GM12878 (cell line): ENCODE results near the gene SMG9. TPM values are rescaled to one million over a fixed set of nuclear protein-coding genes. Genes with fewer than 3 reads are reported as not detected.
A peak's percentile ranks its signal among the peaks of the same experiment; 100 is the strongest.

Experiments
- ATAC-seq: fragments of 200-7000 bp; cut with Tn5 transposase; 3 replicates; pipeline ENCODE4 v1.9.1; 2020; ENCODE audit warnings: mild to moderate bottlenecking, moderate library complexity
- BruUV-seq: library from RNA; stranded (reverse); fragments of 400-500 nt; replicated peaks from 2 replicates; lab custom pipeline; 2021; lab: Mats Ljungman, UMichigan
- CTCF ChIA-PET: fragments of 300-600 bp; sonication (Branson Sonifier 250); formaldehyde crosslinking; extraction: SDS; loops from one replicate; lab custom pipeline; 2021; ENCODE audit warnings: inconsistent platforms; lab: Yijun Ruan, JAX
- POLR2A ChIA-PET: fragments of 350-600 bp; formaldehyde crosslinking; extraction: SDS; loops from one replicate; lab custom pipeline; 2021; ENCODE audit warnings: inconsistent platforms; lab: Charles Lee
- RAD21 ChIA-PET: fragments of 300-600 bp; sonication (Branson Sonifier 250); formaldehyde crosslinking; loops from one replicate; lab custom pipeline; 2023; ENCODE audit warnings: antibody characterized with exemption; ENCODE audit not compliant: unreplicated experiment; lab: Charles Lee
- SMC1A ChIA-PET: fragments of 300-600 bp; sonication (Branson Sonifier 250); formaldehyde crosslinking; loops from one replicate; lab custom pipeline; 2023; ENCODE audit not compliant: unreplicated experiment, uncharacterized antibody; lab: Charles Lee
- DNase-seq: peaks from one replicate; pipeline ENCODE4 v3.0.0-alpha.2; 2011; ENCODE audit warnings: low read depth, low spot score
- FAIRE-seq: peaks from 3 replicates; lab custom pipeline; 2011; peaks lifted over from hg19 to GRCh38; lab: Jason Lieb, UNC
- H2AFZ ChIP-seq: 2 replicates; pipeline ENCODE4 v1.6.0; 2011; ENCODE audit warnings: low read depth, low read length, control low read depth; ENCODE audit not compliant: control insufficient read depth
- H3K27ac ChIP-seq: 2 replicates; pipeline ENCODE4 v1.5.1; 2011; ENCODE audit warnings: control low read depth; ENCODE audit not compliant: control insufficient read depth, insufficient read depth
- H3K27me3 ChIP-seq, 2 experiments: replicated peaks in 1 of 2; 2 replicates each; pipeline versions ENCODE4 v1.6.0 to v1.6.1; 2011; ENCODE audit warnings: low read length in 1 of 2; ENCODE audit not compliant: control insufficient read depth in 2 of 2, insufficient read depth in 2 of 2
- H3K36me3 ChIP-seq, 2 experiments: 2 replicates each; pipeline ENCODE4 v1.5.1; 2011; ENCODE audit warnings: low read length in 1 of 2; ENCODE audit not compliant: control insufficient read depth in 2 of 2, insufficient read depth in 2 of 2
- H3K4me1 ChIP-seq: 2 replicates; pipeline ENCODE4 v1.6.1; 2011; ENCODE audit warnings: mild to moderate bottlenecking, low read length, moderate library complexity, mixed read lengths; ENCODE audit not compliant: control insufficient read depth, insufficient read depth
- H3K4me2 ChIP-seq: 2 replicates; pipeline ENCODE4 v1.6.0; 2011; ENCODE audit warnings: control low read depth; ENCODE audit not compliant: control insufficient read depth, insufficient read depth
- H3K4me3 ChIP-seq: fragments of 200-600 bp; sonication (generic); 2 replicates; pipeline ENCODE4 v1.5.1; 2016
- H3K79me2 ChIP-seq: 2 replicates; pipeline ENCODE4 v1.6.0; 2011; ENCODE audit warnings: low read length; ENCODE audit not compliant: control insufficient read depth, insufficient read depth
- H3K9ac ChIP-seq: 2 replicates; pipeline ENCODE4 v1.8.0; 2011; ENCODE audit warnings: low read length, control low read depth, mixed read lengths; ENCODE audit not compliant: control insufficient read depth, insufficient read depth
- H3K9me3 ChIP-seq: replicated peaks from 3 replicates; pipeline ENCODE4 v1.5.1; 2011; ENCODE audit warnings: mild to moderate bottlenecking, low read length; ENCODE audit not compliant: control insufficient read depth, insufficient read depth
- H4K20me1 ChIP-seq: 2 replicates; pipeline ENCODE4 v1.6.0; 2011; ENCODE audit not compliant: control insufficient read depth, insufficient read depth
- BMI1 ChIP-seq: fragments of 450-650 bp; IDR thresholded peaks from 2 replicates; pipeline ENCODE4 v1.6.1; 2016; ENCODE audit warnings: mild to moderate bottlenecking, moderate library complexity, borderline replicate concordance
- EED ChIP-seq: sonication (generic); IDR thresholded peaks from 2 replicates; pipeline ENCODE4 v1.6.1; 2016; ENCODE audit warnings: antibody characterized with exemption, low read depth
- IKZF1 ChIP-seq: fragments of 450-650 bp; conservative IDR thresholded peaks from 2 replicates; pipeline ENCODE4 v1.6.1; 2017; ENCODE audit warnings: antibody characterized with exemption, mild to moderate bottlenecking
- WRNIP1 ChIP-seq: IDR thresholded peaks from 2 replicates; pipeline ENCODE4 v1.6.1; 2011; ENCODE audit warnings: low read depth, low read length, improper control_type of control experiment, borderline replicate concordance
- ZNF274 ChIP-seq: IDR thresholded peaks from one replicate; pipeline ENCODE4 v1.8.0; 2011; ENCODE audit not compliant: insufficient read length, insufficient read depth
- ZNF687 ChIP-seq: fragments of 450-650 bp; IDR thresholded peaks from 2 replicates; pipeline ENCODE4 v1.6.1; 2017; ENCODE audit warnings: mild to moderate bottlenecking, moderate library complexity
- WGBS: methylation state at CpG from one replicate; pipeline ENCODE4 v1.1.6; 2016; ENCODE audit warnings: low lambda C conversion rate; ENCODE audit not compliant: insufficient replicate concordance, insufficient coverage; ENCODE audit errors: missing lambda C conversion rate; 5-methylcytosine and 5-hydroxymethylcytosine counted together
- in situ Hi-C: fragments of 300-500 bp; cut with MboI; formaldehyde crosslinking; loops from 9 replicates; pipeline ENCODE4 v1.14.3; 2018; ENCODE audit warnings: mixed read lengths
- intact Hi-C: fragments of 100-400 bp; cut with micrococcal nuclease; formaldehyde crosslinking; loops from one replicate; pipeline ENCODE4 v1.14.2; 2022; ENCODE audit not compliant: unreplicated experiment
- polyA plus RNA-seq, 11 experiments: library from polyadenylated mRNA; depleted of rRNA in 4 of 11; unstranded in 6 of 11; stranded (reverse) in 5 of 11; fragments of >200 nt; fragmentation: Nextera tagmentation in 4 of 11; fragmentation: Illumina TruSeq in 1 of 11; extraction: Ambion mirVana in 4 of 11; extraction: Trizol in 1 of 11; gene quantifications; 1 replicate in 1 of 11; 2 replicates in 10 of 11; pipeline versions ENCODE4 v1.2.1 to v1.2.3, GENCODE V29; 2011 to 2016; ENCODE audit warnings: inconsistent platforms in 2 of 11, missing spikeins in 2 of 11, low read depth in 1 of 11
- total RNA-seq, 4 experiments: library from RNA; depleted of rRNA in 3 of 4; stranded (reverse); fragments of >200 nt in 3 of 4; fragmentation: Illumina TruSeq in 1 of 4; extraction: Trizol in 1 of 4; gene quantifications; 2 replicates each; pipeline versions ENCODE4 v1.2.1 to v1.2.3, GENCODE V29; 2013 to 2021
- TF ChIP-seq, protein P1 (sequence below): fragments of 450-650 bp; IDR thresholded peaks from 2 replicates; pipeline ENCODE4 v1.6.1; 2017; ENCODE audit warnings: mild to moderate bottlenecking, moderate library complexity
- TF ChIP-seq, protein P2 (sequence below): fragments of 450-650 bp; IDR thresholded peaks from 2 replicates; pipeline ENCODE4 v1.6.1; 2017; ENCODE audit warnings: antibody characterized with exemption, mild to moderate bottlenecking, moderate library complexity

Gene SMG9
- total and polyA plus RNA-seq, 10 of the 15 experiments (the other 5 are each of a cell fraction or from before 2014, with no cell fraction given): 0.69 to 52.2 (median 28.1) TPM

DNA sequence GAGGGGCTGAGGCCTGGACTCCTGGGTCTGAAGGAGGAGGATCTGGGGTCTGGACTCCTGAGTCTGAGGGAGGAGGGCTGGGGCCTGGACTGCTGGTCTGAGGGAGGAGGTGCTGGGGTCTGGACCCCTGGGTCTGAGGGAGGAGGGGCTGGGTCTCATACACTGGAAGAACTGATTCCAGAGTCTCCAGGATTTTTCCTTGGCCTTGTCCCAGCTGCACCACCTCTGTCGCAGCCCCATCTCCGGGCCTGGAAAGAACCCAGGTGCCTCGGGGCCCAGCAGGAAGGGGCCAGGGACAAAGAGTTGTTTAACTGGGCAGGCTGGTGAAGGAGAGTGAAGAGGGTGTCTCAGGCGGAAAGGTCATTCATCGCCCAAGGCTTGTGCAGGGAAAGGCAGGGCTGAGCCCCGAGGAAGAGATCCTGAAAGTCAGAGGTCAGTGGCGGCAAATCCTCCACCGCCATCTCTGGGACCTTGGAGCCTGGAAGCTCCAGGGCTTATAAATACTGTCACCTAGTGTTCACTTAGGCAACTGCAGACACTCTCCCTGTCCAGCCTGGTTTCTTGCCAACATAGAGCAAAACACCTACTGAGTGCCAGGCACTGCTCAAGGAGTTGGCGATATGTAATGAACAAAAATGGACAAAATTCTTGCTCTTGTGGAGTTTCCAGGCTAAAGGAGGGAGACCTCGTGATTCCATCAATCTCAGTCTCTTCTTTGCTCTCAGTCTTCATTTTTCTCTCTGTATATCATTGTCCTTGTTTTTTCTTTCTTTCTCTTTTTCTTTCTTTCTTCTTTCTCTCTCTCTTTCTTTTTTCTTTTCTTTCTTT is 30.4 kb upstream of the SMG9 start:
- SMC1A ChIA-PET: interaction anchor here (0.6 to 1.5 kb wide), 9 partner anchors 14 to 230 kb away, joined by 3 to 27 read pairs (median 3); no protein-coding TSS in a partner anchor
- no TSS peak for BruUV-seq
- H3K9me3 ChIP-seq: no peaks in the 10 kb centered on the region
- intact Hi-C loops: loop anchor here (1.0 to 10.0 kb wide), 2 partner anchors 40 to 340 kb away; no protein-coding TSS in a partner anchor
- RAD21 ChIA-PET: interaction anchor here (0.6 to 2.4 kb wide), 13 partner anchors 23 to 258 kb away, joined by 3 to 42 read pairs (median 4); partner anchors contain the start of gene SMG9
- no peak overlapping the region; the same call in 1 of the 2 replicates for H3K9ac ChIP-seq
- peaks cover 49% of the 10 kb centered on the region for H3K4me1 ChIP-seq
- peak overlapping the region; percentile 71; the same call in 1 of the 2 replicates for H3K4me2 ChIP-seq
- peak overlapping the region; percentile 74 for H3K27ac ChIP-seq
- H2AFZ ChIP-seq: peak overlapping the region; percentile 87
- DNase-seq (no peak), ATAC-seq (peak; percentile 70), FAIRE-seq (peak; percentile 88)
- no peaks in the 10 kb centered on the region for H3K36me3 ChIP-seq
- peaks cover 13% of the 10 kb centered on the region for H3K79me2 ChIP-seq
- no peaks in the 10 kb centered on the region for H4K20me1 ChIP-seq
- CTCF ChIA-PET: interaction anchor here (0.6 to 3.4 kb wide), 15 partner anchors 9 to 1932 kb away, joined by 3 to 28 read pairs (median 4); no protein-coding TSS in a partner anchor
- POLR2A ChIA-PET: interaction anchor here (0.6 to 1.0 kb wide), 5 partner anchors 20 to 228 kb away, joined by 3 to 9 read pairs (median 3); no protein-coding TSS in a partner anchor
- H3K27me3 ChIP-seq: no peaks in the 10 kb centered on the region
- in situ Hi-C loops: loop anchor here (5.0 kb wide), 1 partner anchor 38 kb away; no protein-coding TSS in a partner anchor
- H3K4me3 ChIP-seq: no peak overlapping the region
- WGBS: under 1% methylated on average over 10 of the region's 10 CpGs
- TF ChIP-seq, protein P1, sequence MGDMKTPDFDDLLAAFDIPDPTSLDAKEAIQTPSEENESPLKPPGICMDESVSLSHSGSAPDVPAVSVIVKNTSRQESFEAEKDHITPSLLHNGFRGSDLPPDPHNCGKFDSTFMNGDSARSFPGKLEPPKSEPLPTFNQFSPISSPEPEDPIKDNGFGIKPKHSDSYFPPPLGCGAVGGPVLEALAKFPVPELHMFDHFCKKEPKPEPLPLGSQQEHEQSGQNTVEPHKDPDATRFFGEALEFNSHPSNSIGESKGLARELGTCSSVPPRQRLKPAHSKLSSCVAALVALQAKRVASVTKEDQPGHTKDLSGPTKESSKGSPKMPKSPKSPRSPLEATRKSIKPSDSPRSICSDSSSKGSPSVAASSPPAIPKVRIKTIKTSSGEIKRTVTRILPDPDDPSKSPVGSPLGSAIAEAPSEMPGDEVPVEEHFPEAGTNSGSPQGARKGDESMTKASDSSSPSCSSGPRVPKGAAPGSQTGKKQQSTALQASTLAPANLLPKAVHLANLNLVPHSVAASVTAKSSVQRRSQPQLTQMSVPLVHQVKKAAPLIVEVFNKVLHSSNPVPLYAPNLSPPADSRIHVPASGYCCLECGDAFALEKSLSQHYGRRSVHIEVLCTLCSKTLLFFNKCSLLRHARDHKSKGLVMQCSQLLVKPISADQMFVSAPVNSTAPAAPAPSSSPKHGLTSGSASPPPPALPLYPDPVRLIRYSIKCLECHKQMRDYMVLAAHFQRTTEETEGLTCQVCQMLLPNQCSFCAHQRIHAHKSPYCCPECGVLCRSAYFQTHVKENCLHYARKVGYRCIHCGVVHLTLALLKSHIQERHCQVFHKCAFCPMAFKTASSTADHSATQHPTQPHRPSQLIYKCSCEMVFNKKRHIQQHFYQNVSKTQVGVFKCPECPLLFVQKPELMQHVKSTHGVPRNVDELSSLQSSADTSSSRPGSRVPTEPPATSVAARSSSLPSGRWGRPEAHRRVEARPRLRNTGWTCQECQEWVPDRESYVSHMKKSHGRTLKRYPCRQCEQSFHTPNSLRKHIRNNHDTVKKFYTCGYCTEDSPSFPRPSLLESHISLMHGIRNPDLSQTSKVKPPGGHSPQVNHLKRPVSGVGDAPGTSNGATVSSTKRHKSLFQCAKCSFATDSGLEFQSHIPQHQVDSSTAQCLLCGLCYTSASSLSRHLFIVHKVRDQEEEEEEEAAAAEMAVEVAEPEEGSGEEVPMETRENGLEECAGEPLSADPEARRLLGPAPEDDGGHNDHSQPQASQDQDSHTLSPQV: peak; percentile 58; the same call in 1 of the 2 replicates
- TF ChIP-seq, protein P2, sequence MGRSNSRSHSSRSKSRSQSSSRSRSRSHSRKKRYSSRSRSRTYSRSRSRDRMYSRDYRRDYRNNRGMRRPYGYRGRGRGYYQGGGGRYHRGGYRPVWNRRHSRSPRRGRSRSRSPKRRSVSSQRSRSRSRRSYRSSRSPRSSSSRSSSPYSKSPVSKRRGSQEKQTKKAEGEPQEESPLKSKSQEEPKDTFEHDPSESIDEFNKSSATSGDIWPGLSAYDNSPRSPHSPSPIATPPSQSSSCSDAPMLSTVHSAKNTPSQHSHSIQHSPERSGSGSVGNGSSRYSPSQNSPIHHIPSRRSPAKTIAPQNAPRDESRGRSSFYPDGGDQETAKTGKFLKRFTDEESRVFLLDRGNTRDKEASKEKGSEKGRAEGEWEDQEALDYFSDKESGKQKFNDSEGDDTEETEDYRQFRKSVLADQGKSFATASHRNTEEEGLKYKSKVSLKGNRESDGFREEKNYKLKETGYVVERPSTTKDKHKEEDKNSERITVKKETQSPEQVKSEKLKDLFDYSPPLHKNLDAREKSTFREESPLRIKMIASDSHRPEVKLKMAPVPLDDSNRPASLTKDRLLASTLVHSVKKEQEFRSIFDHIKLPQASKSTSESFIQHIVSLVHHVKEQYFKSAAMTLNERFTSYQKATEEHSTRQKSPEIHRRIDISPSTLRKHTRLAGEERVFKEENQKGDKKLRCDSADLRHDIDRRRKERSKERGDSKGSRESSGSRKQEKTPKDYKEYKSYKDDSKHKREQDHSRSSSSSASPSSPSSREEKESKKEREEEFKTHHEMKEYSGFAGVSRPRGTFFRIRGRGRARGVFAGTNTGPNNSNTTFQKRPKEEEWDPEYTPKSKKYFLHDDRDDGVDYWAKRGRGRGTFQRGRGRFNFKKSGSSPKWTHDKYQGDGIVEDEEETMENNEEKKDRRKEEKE: no peak
- peak; percentile 75; the same call in 1 of the 2 replicates for TF ChIP-seq EED
- TF ChIP-seq BMI1: no peak
- peak; percentile 97 for TF ChIP-seq WRNIP1
- peak; percentile 76 for TF ChIP-seq IKZF1
- no peak for TF ChIP-seq ZNF274
- TF ChIP-seq ZNF687: 0 out of 2 replicates have a peak, but pooled peaks have one; percentile 16
